ENCODE data around the gene FBXO9. TPM values are rescaled to one million over a fixed set of nuclear protein-coding genes. Genes with fewer than 3 reads are reported as not detected.

The FBXO9 gene
- total RNA-seq, 1 experiment from 2014 or later, result 68.4 TPM

GRCh38 chr6:53069427-53069826 lies 4.2 kb downstream of the FBXO9 start:
- Histone ChIP-seq H3K9ac (ENCODE audit: extremely low read depth, insufficient read length, low read length) (no peak overlapping the region), H4K8ac (replicated peaks; ENCODE audit: insufficient read length, low read depth, low read length) (no peak overlapping the region), H3T11ph (ENCODE audit: low read length) (no peak overlapping the region), H4K5ac (ENCODE audit: insufficient read length, low read depth, low read length) (no peak overlapping the region), H4K91ac (ENCODE audit: insufficient read length, low read depth, low read length) (no peak overlapping the region), H3K79me2 (ENCODE audit: insufficient read depth, low read length) (no peaks in the 10 kb centered on the region; the same call in 1 of the 2 replicates), H3K14ac (ENCODE audit: insufficient read depth, low read length) (no peak overlapping the region), H4K20me1 (ENCODE audit: control insufficient read depth, insufficient read depth, insufficient read length) (no peaks in the 10 kb centered on the region), H2BK20ac (ENCODE audit: low read depth, low read length, poor library complexity, severe bottlenecking) (no peak overlapping the region), H2BK5ac (ENCODE audit: insufficient read length, low read length) (no peak overlapping the region), H2AK5ac (ENCODE audit: insufficient read length, low read length) (no peak overlapping the region), H3K4me1 (ENCODE audit: insufficient read depth, low read length) (no peaks in the 10 kb centered on the region), H3K27ac (ENCODE audit: insufficient read length, low read depth, low read length) (no peak overlapping the region), H2BK15ac (ENCODE audit: low read depth, low read length) (no peak overlapping the region), H3K23ac (ENCODE audit: insufficient read length, low read depth, low read length) (no peak overlapping the region), H3K23me2 (ENCODE audit: insufficient read length, low read depth, low read length, poor library complexity, severe bottlenecking) (peaks cover 5% of the 10 kb centered on the region), H3K27me3 (ENCODE audit: insufficient read depth, low read length) (no peaks in the 10 kb centered on the region), H3K79me1 (ENCODE audit: insufficient read depth, low read depth, low read length, poor library complexity, severe bottlenecking) (no peaks in the 10 kb centered on the region), H2BK120ac (ENCODE audit: low read depth, low read length, poor library complexity, severe bottlenecking) (no peak overlapping the region), H3K18ac (ENCODE audit: insufficient read length, low read depth, low read length) (no peak overlapping the region), H3K56ac (ENCODE audit: insufficient read length, low read depth, low read length) (no peak overlapping the region), H2BK12ac (ENCODE audit: insufficient read length, low read depth, low read length) (no peak overlapping the region), H3K4ac (ENCODE audit: low read depth, low read length) (no peak overlapping the region), H2AFZ (ENCODE audit: low read length) (no peak overlapping the region), H3K4me2 (ENCODE audit: insufficient read depth, insufficient read length, low read length) (no peak overlapping the region), H3K9me3 (ENCODE audit: control insufficient read depth, low read depth, low read length) (no peaks in the 10 kb centered on the region)
- whole genome bisulfite sequencing (ENCODE audit: extremely low coverage, insufficient read length, low lambda C conversion rate), result no CpG with 5 or more reads among the region's 1 CpG
- peaks cover 10 to 21% (median 18%) of the 10 kb centered on the region in 3 experiments for H3K36me3 Mint-ChIP-seq (ENCODE audit: insufficient read depth in 1 of 3, low read depth in 3 of 3)
- H3K27ac Mint-ChIP-seq, result no peak overlapping the region
- H3K4me3 Mint-ChIP-seq, result no peak overlapping the region
- H3K27me3 Mint-ChIP-seq (ENCODE audit: low read depth), result no peaks in the 10 kb centered on the region; the same call in 1 of the 2 replicates
- TF ChIP-seq CTCF (conservative IDR thresholded peaks at IDR 0.05), result no peak
- H3K4me1 Mint-ChIP-seq, result peaks cover 7 to 10% of the 10 kb centered on the region in 2 experiments; a peak in 3 of 4 replicates
- H3K9me3 Mint-ChIP-seq, result no peaks in the 10 kb centered on the region
- no peak for DNase-seq
